ENCODE measurements around the gene STMP1.

- TF ChIP-seq CTCF (IDR thresholded peaks at IDR 0.05) (peak in 2 of 12 donors; percentile 10 to 17), POLR2A (IDR thresholded peaks at IDR 0.05) (no peak)
Measured at GRCh38 chr7:135712182-135712782, 50.0 kb downstream of the STMP1 start.
